Naive thymus-derived CD4-positive, alpha-beta T cell (primary cell): ENCODE measurements around the gene ITSN2. TPM values are rescaled to one million over a fixed set of nuclear protein-coding genes. Genes with fewer than 3 reads are reported as not detected.

Source experiments
- ATAC-seq: fragments of 150-1000 bp; cut with Tn5 transposase; 2 replicates; pipeline ENCODE4 v1.10.0; 2021; ENCODE audit warnings: mild to moderate bottlenecking, moderate library complexity
- CTCF ChIA-PET: fragments of 350-600 bp; sonication (Branson Sonifier 250); formaldehyde crosslinking; loops from one replicate; lab custom pipeline; 2021; ENCODE audit warnings: antibody characterized with exemption; lab: Charles Lee
- POLR2A ChIA-PET: fragments of 350-600 bp; sonication (Branson Sonifier 250); formaldehyde crosslinking; loops from one replicate; lab custom pipeline; 2021; ENCODE audit warnings: antibody characterized with exemption, inconsistent platforms; lab: Charles Lee
- DNase-seq, 9 donors: peaks; one replicate each; pipeline versions ENCODE4 v3.0.0 to v3.0.0-alpha.2; 2020 to 2022; ENCODE audit warnings: mixed read lengths in 1 of 9
- H3K27ac ChIP-seq: one replicate; pipeline ENCODE4 v1.7.0; 2013; ENCODE audit warnings: mild to moderate bottlenecking, low read depth, low read length, moderate library complexity
- H3K27me3 ChIP-seq, 2 donors: one replicate each; pipeline ENCODE4 v1.7.0; 2013; ENCODE audit warnings: low read length in 2 of 2, mild to moderate bottlenecking in 2 of 2, moderate library complexity in 2 of 2; ENCODE audit not compliant: control insufficient read depth in 2 of 2, insufficient read depth in 2 of 2
- H3K36me3 ChIP-seq, 3 experiments: 1 replicate in 2 of 3; 2 replicates in 1 of 3; pipeline ENCODE4 v1.7.0; 2013; ENCODE audit warnings: low read length in 3 of 3, mild to moderate bottlenecking in 3 of 3, moderate library complexity in 1 of 3; ENCODE audit not compliant: insufficient read depth in 3 of 3, control insufficient read depth in 2 of 3
- H3K4me1 ChIP-seq, 2 donors: one replicate each; pipeline ENCODE4 v1.7.0; 2013; ENCODE audit warnings: low read length in 2 of 2, mild to moderate bottlenecking in 2 of 2, moderate library complexity in 1 of 2; ENCODE audit not compliant: control insufficient read depth in 2 of 2, insufficient read depth in 2 of 2
- H3K4me3 ChIP-seq: 2 replicates; pipeline ENCODE4 v1.7.0; 2013; ENCODE audit warnings: mild to moderate bottlenecking, low read length
- H3K9me3 ChIP-seq, 3 experiments: 1 replicate in 2 of 3; 2 replicates in 1 of 3; pipeline ENCODE4 v1.7.0; 2013; ENCODE audit warnings: low read length in 3 of 3; ENCODE audit not compliant: control insufficient read depth in 2 of 3
- H3K27ac Mint-ChIP-seq, 9 donors: one replicate each; pipeline ENCODE4 v1.8.0; 2020 to 2022; ENCODE audit warnings: mixed read lengths in 9 of 9, mild to moderate bottlenecking in 8 of 9, moderate library complexity in 5 of 9, inconsistent platforms in 2 of 9
- H3K27me3 Mint-ChIP-seq, 5 donors: one replicate each; pipeline ENCODE4 v1.8.0; 2021 to 2022; ENCODE audit warnings: mixed read lengths in 5 of 5, mild to moderate bottlenecking in 1 of 5
- H3K36me3 Mint-ChIP-seq, 5 donors: one replicate each; pipeline ENCODE4 v1.8.0; 2020 to 2022; ENCODE audit warnings: mixed read lengths in 5 of 5, mild to moderate bottlenecking in 3 of 5, inconsistent platforms in 1 of 5
- H3K4me1 Mint-ChIP-seq, 7 donors: one replicate each; pipeline ENCODE4 v1.8.0; 2020 to 2022; ENCODE audit warnings: mixed read lengths in 7 of 7, mild to moderate bottlenecking in 3 of 7, inconsistent platforms in 1 of 7
- H3K4me3 Mint-ChIP-seq, 10 donors: one replicate each; pipeline ENCODE4 v1.8.0; 2020 to 2022; ENCODE audit warnings: mild to moderate bottlenecking in 10 of 10, mixed read lengths in 10 of 10, moderate library complexity in 6 of 10, inconsistent platforms in 2 of 10
- H3K9me3 Mint-ChIP-seq, 11 donors: one replicate each; pipeline ENCODE4 v1.8.0; 2020 to 2022; ENCODE audit warnings: mixed read lengths in 11 of 11, mild to moderate bottlenecking in 4 of 11, inconsistent platforms in 1 of 11, moderate library complexity in 1 of 11
- intact Hi-C, 2 donors: fragments of 100-400 bp; cut with micrococcal nuclease; formaldehyde crosslinking; loops; one replicate each; pipeline ENCODE4 v1.15.1; 2023
- polyA plus RNA-seq, 2 donors: library from polyadenylated mRNA; unstranded; fragments of 300-500 nt; fragmentation: Illumina TruSeq; gene quantifications; one replicate each; pipeline ENCODE4 v1.2.3, GENCODE V29; 2021
- total RNA-seq, 6 experiments: library from RNA in 5 of 6; stranded (reverse) in 5 of 6; gene quantifications; 1 replicate in 5 of 6; 2 replicates in 1 of 6; pipeline ENCODE4 v1.2.3 and lab custom pipeline; 2021 to 2026

ITSN2 gene
- total and polyA plus RNA-seq, 7 experiments from 2014 or later: 53.0 to 133 (median 91.5) TPM

DNA sequence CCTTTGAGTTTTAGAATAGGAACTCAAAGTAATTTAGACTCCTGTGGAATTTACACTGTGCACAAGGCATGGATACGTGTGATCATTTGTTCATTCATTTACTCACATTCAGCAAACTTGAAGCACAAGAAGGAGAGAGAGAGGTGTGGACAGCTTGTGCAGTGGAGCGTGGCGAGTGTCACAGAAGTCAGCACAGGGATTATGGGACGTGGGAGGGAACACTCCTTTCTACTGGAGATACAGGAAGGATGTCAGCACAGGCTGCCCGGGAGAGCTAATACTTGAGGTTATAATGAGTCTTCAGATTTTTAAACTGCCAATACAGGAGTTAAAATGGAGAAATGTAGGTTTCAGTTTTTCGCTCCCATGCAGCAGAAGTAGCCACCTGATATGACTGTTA is 178.5 kb downstream of the ITSN2 start:
- peaks cover 0 to under 1% (median under 1%) of the 10 kb centered on the region in 5 donors for H3K36me3 Mint-ChIP-seq
- H3K9me3 Mint-ChIP-seq: no peaks in the 10 kb centered on the region
- ChIA-PET CTCF (no interaction called here), POLR2A (no interaction called here)
- no peak overlapping the region for H3K4me3 Mint-ChIP-seq
- no peak for ATAC-seq
- peaks cover 0 to 3% (median 0%) of the 10 kb centered on the region in 5 donors for H3K27me3 Mint-ChIP-seq
- H3K27ac ChIP-seq: no peak overlapping the region
- no peaks in the 10 kb centered on the region for H3K36me3 ChIP-seq
- H3K9me3 ChIP-seq: no peaks in the 10 kb centered on the region
- intact Hi-C loops: no loop called here
- peaks cover 0 to 2% (median 0%) of the 10 kb centered on the region in 7 donors for H3K4me1 Mint-ChIP-seq
- no peaks in the 10 kb centered on the region for H3K4me1 ChIP-seq
- no peaks in the 10 kb centered on the region for H3K27me3 ChIP-seq
- no peak overlapping the region for H3K27ac Mint-ChIP-seq
- no peak overlapping the region for H3K4me3 ChIP-seq
- no peak for DNase-seq

- no peak for DNase-seq
- H3K9me3 Mint-ChIP-seq: no peaks in the 10 kb centered on the region
Observed at GRCh38 chr2:24179683-24180082, 180.7 kb downstream of the ITSN2 start.

DNA sequence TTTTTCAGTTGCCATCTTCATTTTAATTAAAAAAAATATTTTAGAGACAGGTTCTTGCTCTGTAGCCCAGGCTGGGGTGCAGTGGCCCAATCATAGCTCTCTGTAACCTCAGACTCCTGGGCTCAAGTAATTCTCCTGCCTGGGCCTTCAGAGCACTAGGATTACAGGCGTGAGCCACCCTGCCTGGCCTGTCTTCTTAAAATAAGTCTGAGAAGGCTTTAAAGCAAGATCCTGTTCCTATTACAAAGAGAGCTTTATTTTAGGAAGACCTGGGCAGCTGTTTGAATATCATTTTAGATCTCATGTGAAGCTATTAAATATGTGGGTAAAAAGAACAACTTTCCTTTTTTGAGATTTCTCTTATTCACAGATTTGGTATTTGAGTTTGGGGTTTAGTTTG is 184.0 kb downstream of the ITSN2 start:
- no peaks in the 10 kb centered on the region for H3K36me3 ChIP-seq

More at GRCh38 chr2:24179683-24180082, 180.7 kb downstream of the ITSN2 start:
- Histone ChIP-seq H3K36me3 (no peaks in the 10 kb centered on the region), H3K4me3 (no peak overlapping the region), H3K4me1 (no peaks in the 10 kb centered on the region), H3K27me3 (no peaks in the 10 kb centered on the region), H3K9me3 (no peaks in the 10 kb centered on the region), H3K27ac (no peak overlapping the region)
- ATAC-seq: no peak
- H3K27me3 Mint-ChIP-seq: peaks cover 0 to 5% (median 0%) of the 10 kb centered on the region in 5 donors
- intact Hi-C loops: no loop called here
- no peak overlapping the region for H3K27ac Mint-ChIP-seq
- H3K4me1 Mint-ChIP-seq: peaks cover 0 to 4% (median 0%) of the 10 kb centered on the region in 7 donors
- no peaks in the 10 kb centered on the region for H3K36me3 Mint-ChIP-seq
- H3K4me3 Mint-ChIP-seq: no peak overlapping the region
- ChIA-PET POLR2A (no interaction called here), CTCF (no interaction called here)

DNA sequence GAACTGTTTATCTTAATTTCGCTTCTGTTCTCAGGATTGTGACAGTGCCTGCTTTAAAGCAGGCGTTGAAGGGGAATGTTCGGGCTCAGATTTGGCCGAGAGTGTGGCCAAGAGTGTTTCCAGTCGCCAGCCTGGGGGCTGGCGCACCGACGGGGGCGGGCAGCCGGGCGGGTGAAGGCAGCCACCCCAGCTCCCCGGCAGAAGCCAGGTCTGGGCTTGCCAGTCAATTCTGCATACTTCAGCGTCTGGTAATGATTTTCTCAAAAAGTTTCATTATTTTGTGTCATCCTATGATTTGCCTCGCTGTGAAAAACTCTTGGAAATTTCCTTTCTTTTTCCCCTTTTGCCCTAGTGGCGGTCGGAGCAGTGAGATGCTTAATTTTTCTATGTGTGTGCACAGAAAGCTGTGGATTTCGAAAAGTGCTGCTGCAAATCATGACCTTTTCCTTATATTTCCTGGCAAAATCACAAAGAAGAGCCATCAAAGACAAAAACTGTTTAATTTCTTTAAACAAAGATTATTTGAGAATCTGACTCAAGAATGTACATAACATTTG is 184.6 kb downstream of the ITSN2 start:
- Histone ChIP-seq H3K27ac (no peak overlapping the region), H3K36me3 (no peaks in the 10 kb centered on the region), H3K27me3 (no peaks in the 10 kb centered on the region), H3K9me3 (no peaks in the 10 kb centered on the region), H3K4me3 (no peak overlapping the region), H3K4me1 (no peaks in the 10 kb centered on the region)
- Mint-ChIP-seq H3K27me3 (peaks cover 4 to 22% (median 12%) of the 10 kb centered on the region in 5 donors), H3K9me3 (peaks cover 0 to 5% (median 0%) of the 10 kb centered on the region in 11 donors), H3K36me3 (no peaks in the 10 kb centered on the region), H3K4me1 (peaks cover 0 to 4% (median 0%) of the 10 kb centered on the region in 7 donors), H3K27ac (no peak overlapping the region), H3K4me3 (no peak overlapping the region)
- no peak for ATAC-seq
- ChIA-PET POLR2A (no interaction called here), CTCF (no interaction called here)
- DNase-seq: no peak
- intact Hi-C loops: no loop called here

More for the DNA sequence above, 184.0 kb downstream of the ITSN2 start:
- H3K27me3 ChIP-seq: no peaks in the 10 kb centered on the region
- no peaks in the 10 kb centered on the region for H3K4me1 ChIP-seq
- no peak overlapping the region for H3K4me3 ChIP-seq
- H3K36me3 Mint-ChIP-seq: no peaks in the 10 kb centered on the region
- no peak for DNase-seq
- H3K27ac ChIP-seq: no peak overlapping the region
- intact Hi-C loops: no loop called here
- no peak for ATAC-seq
- H3K4me1 Mint-ChIP-seq: peaks cover 0 to 4% (median 0%) of the 10 kb centered on the region in 7 donors
- peaks cover 4 to 22% (median 12%) of the 10 kb centered on the region in 5 donors for H3K27me3 Mint-ChIP-seq
- peaks cover 0 to 5% (median 0%) of the 10 kb centered on the region in 11 donors for H3K9me3 Mint-ChIP-seq
- no peak overlapping the region for H3K27ac Mint-ChIP-seq
- no peak overlapping the region for H3K4me3 Mint-ChIP-seq
- ChIA-PET CTCF (no interaction called here), POLR2A (no interaction called here)
- no peaks in the 10 kb centered on the region for H3K9me3 ChIP-seq

DNA sequence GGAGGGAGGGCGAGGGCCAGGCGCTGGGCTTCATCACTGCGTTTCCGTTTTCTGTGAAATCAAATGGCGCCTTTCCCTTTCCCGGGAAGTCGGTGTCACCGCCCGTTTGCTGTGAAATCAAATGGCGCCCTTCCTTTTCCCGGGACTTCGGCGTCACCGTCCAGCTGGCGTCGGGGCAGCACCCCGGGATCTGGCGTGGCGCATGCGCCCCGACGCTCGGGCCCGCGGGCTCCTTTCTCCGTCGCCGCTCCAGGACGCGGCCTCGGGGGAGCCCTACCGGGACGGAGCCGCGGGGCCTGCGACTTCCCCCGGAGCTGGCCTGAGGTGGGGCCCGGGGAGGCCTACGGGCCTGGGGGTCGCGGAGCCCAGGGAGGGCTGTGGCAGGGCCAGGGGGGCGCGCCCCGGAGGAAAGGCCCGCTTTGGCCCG is 185.5 kb downstream of the ITSN2 start, which contains the start of gene FAM228A:
TSS of gene FAM228A (plus strand) at position 203 of the 427 bp plus-strand sequence. CDS start 428 bp downstream, outside the sequence.
- DNase-seq (no peak), ATAC-seq (no peak)
- Histone ChIP-seq H3K27me3 (no peaks in the 10 kb centered on the region), H3K9me3 (no peaks in the 10 kb centered on the region), H3K4me3 (no peak within 1 kb of the TSS), H3K36me3 (no peaks in the 10 kb centered on the region), H3K4me1 (no peaks in the 10 kb centered on the region), H3K27ac (no peak within 1 kb of the TSS)
- ChIA-PET CTCF (no interaction called here), POLR2A (no interaction called here)
- Mint-ChIP-seq H3K9me3 (peaks cover 0 to 5% (median 0%) of the 10 kb centered on the region in 11 donors), H3K4me1 (peaks cover 0 to 4% (median 0%) of the 10 kb centered on the region in 7 donors), H3K4me3 (no peak within 1 kb of the TSS), H3K36me3 (no peaks in the 10 kb centered on the region), H3K27me3 (peaks cover 4 to 19% (median 12%) of the 10 kb centered on the region in 5 donors), H3K27ac (no peak within 1 kb of the TSS)
- intact Hi-C loops: no loop called here

- Mint-ChIP-seq H3K9me3 (peaks cover 0 to 4% (median 0%) of the 10 kb centered on the region in 11 donors), H3K4me1 (no peaks in the 10 kb centered on the region), H3K27me3 (peaks cover 4 to 12% (median 9%) of the 10 kb centered on the region in 5 donors), H3K4me3 (no peak overlapping the region), H3K36me3 (peaks cover 0 to 18% (median 5%) of the 10 kb centered on the region in 5 donors), H3K27ac (no peak overlapping the region)
- no peak for ATAC-seq
- no peaks in the 10 kb centered on the region for H3K4me1 ChIP-seq
- no peak overlapping the region for H3K27ac ChIP-seq
- ChIA-PET POLR2A (no interaction called here), CTCF (no interaction called here)
- no peak for DNase-seq
- intact Hi-C loops: no loop called here
- H3K27me3 ChIP-seq: no peaks in the 10 kb centered on the region
- no peak overlapping the region for H3K4me3 ChIP-seq
- H3K36me3 ChIP-seq: no peaks in the 10 kb centered on the region
- H3K9me3 ChIP-seq: no peaks in the 10 kb centered on the region
Observed at GRCh38 chr2:24169023-24169422, 191.3 kb downstream of the ITSN2 start.
